ENCODE measurements around the gene TPI1.

- TF ChIP-seq POLR2AphosphoS5 (IDR thresholded peaks at IDR 0.05), result no peak
- TF ChIP-seq, protein P1, sequence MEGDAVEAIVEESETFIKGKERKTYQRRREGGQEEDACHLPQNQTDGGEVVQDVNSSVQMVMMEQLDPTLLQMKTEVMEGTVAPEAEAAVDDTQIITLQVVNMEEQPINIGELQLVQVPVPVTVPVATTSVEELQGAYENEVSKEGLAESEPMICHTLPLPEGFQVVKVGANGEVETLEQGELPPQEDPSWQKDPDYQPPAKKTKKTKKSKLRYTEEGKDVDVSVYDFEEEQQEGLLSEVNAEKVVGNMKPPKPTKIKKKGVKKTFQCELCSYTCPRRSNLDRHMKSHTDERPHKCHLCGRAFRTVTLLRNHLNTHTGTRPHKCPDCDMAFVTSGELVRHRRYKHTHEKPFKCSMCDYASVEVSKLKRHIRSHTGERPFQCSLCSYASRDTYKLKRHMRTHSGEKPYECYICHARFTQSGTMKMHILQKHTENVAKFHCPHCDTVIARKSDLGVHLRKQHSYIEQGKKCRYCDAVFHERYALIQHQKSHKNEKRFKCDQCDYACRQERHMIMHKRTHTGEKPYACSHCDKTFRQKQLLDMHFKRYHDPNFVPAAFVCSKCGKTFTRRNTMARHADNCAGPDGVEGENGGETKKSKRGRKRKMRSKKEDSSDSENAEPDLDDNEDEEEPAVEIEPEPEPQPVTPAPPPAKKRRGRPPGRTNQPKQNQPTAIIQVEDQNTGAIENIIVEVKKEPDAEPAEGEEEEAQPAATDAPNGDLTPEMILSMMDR (IDR thresholded peaks at IDR 0.05), result no peak
- no peak for TF ChIP-seq POLR2A (IDR thresholded peaks at IDR 0.05)
- TF ChIP-seq EP300 (IDR thresholded peaks at IDR 0.05), result no peak
These were observed 1.1 kb downstream of the TPI1 start for GRCh38 chr12:6868211-6869048.
